GM21526 (cell line): ENCODE results near the gene SSR1.
"Not testable (repeated sequence)": the region's sequence is repeated elsewhere in the genome, so short reads cannot be mapped to it uniquely, and the experiment has no call there.

Experiments
- ATAC-seq: cut with Tn5 transposase; IDR thresholded peaks from one replicate; pipeline ENCODE4 v1.9.1; 2021; ENCODE audit warnings: moderate library complexity; ENCODE audit not compliant: unreplicated experiment, low FRiP score

The SSR1 gene

GRCh38 chr6:7312616-7313504 is at the start of gene SSR1:
Gene SSR1, minus strand, starts transcription at chr6:7313199. Its CDS starts 79 bp downstream, at chr6:7313120.
- peak; percentile 95 for ATAC-seq

- not testable (repeated sequence) for ATAC-seq
Observed at GRCh38 chr6:7351916-7352315, 38.9 kb upstream of the SSR1 start.

GRCh38 chr6:7350591-7350990 is 37.6 kb upstream of the SSR1 start:
- ATAC-seq, result not testable (repeated sequence)

GRCh38 chr6:7347551-7347997 is 34.6 kb upstream of the SSR1 start:
- ATAC-seq, result not testable (repeated sequence)

GRCh38 chr6:7344773-7345450 is 31.9 kb upstream of the SSR1 start:
- ATAC-seq, result not testable (repeated sequence)

- ATAC-seq, result no peak
Observed at GRCh38 chr6:7343546-7344475, 30.8 kb upstream of the SSR1 start.

GRCh38 chr6:7341989-7342742 is 29.2 kb upstream of the SSR1 start:
- ATAC-seq, result no peak

- ATAC-seq, result no peak
Observed at GRCh38 chr6:7341271-7341670, 28.3 kb upstream of the SSR1 start.

GRCh38 chr6:7339007-7339732 is 26.2 kb upstream of the SSR1 start:
- ATAC-seq, result not testable (repeated sequence)

GRCh38 chr6:7338031-7338430 is 25.0 kb upstream of the SSR1 start:
- ATAC-seq, result no peak

- no peak for ATAC-seq
Observed at GRCh38 chr6:7335519-7335918, 22.5 kb upstream of the SSR1 start.

GRCh38 chr6:7334685-7335084 is 21.7 kb upstream of the SSR1 start:
- ATAC-seq, result no peak

GRCh38 chr6:7332090-7332745 is 19.2 kb upstream of the SSR1 start:
- no peak for ATAC-seq

GRCh38 chr6:7331452-7331851 is 18.5 kb upstream of the SSR1 start:
- no peak for ATAC-seq

- ATAC-seq, result no peak
Observed at GRCh38 chr6:7328243-7328642, 15.2 kb upstream of the SSR1 start.

- ATAC-seq, result no peak
Observed at GRCh38 chr6:7325750-7326149, 12.8 kb upstream of the SSR1 start.

- ATAC-seq, result peak; percentile 72
Observed at GRCh38 chr6:7324520-7324919, 11.5 kb upstream of the SSR1 start.

GRCh38 chr6:7323074-7323473 is 10.1 kb upstream of the SSR1 start:
- no peak for ATAC-seq

GRCh38 chr6:7321866-7322265 is 8.9 kb upstream of the SSR1 start:
- not testable (repeated sequence) for ATAC-seq
